Fibroblast of skin of abdomen (primary cell): ENCODE measurements around the gene RGL2. TPM values are rescaled to one million over a fixed set of nuclear protein-coding genes. Genes with fewer than 3 reads are reported as not detected.
"Not testable (repeated sequence)": the region's sequence is repeated elsewhere in the genome, so short reads cannot be mapped to it uniquely, and the experiment has no call there.

Experiments used
- DNase-seq: peaks from one replicate; pipeline ENCODE4 v3.0.0-alpha.2; 2013
- polyA plus RNA-seq, 2 experiments: library from polyadenylated mRNA; unstranded; fragments of 120-200 nt; gene quantifications; one replicate each; pipeline ENCODE4 v1.2.1, GENCODE V29; 2013; ENCODE audit not compliant: insufficient read length in 2 of 2

Gene RGL2
- polyA plus RNA-seq (2013, experiment 1 of 2; ENCODE audit: insufficient read length) = 37.9 TPM
- 37.4 TPM for polyA plus RNA-seq (2013, experiment 2 of 2; ENCODE audit: insufficient read length)

- DNase-seq = peak; percentile 62
Observed at GRCh38 chr6:33298773-33299236, at the start of gene RGL2. RGL2 (minus strand) TSS chr6:33298942; CDS start chr6:33298610, 332 bp downstream.

GRCh38 chr6:33347816-33348215 is 49.1 kb upstream of the RGL2 start:
- no peak for DNase-seq

GRCh38 chr6:33346972-33347371 is 48.2 kb upstream of the RGL2 start:
- not testable (repeated sequence) for DNase-seq

- DNase-seq = peak; percentile 82
Observed at GRCh38 chr6:33344701-33345697, 46.3 kb upstream of the RGL2 start.

- DNase-seq = no peak
Observed at GRCh38 chr6:33343953-33344611, 45.3 kb upstream of the RGL2 start.

GRCh38 chr6:33343606-33343952 is 44.8 kb upstream of the RGL2 start:
- not testable (repeated sequence) for DNase-seq

GRCh38 chr6:33339193-33339592 is 40.5 kb upstream of the RGL2 start:
- DNase-seq = no peak

GRCh38 chr6:33336495-33336894 is 37.8 kb upstream of the RGL2 start:
- no peak for DNase-seq

- no peak for DNase-seq
Observed at GRCh38 chr6:33335916-33336315, 37.2 kb upstream of the RGL2 start.

- DNase-seq = no peak
Observed at GRCh38 chr6:33333666-33334065, 34.9 kb upstream of the RGL2 start.

- no peak for DNase-seq
Observed at GRCh38 chr6:33330736-33331135, 32.0 kb upstream of the RGL2 start.

- no peak for DNase-seq
Observed at GRCh38 chr6:33329058-33329457, 30.3 kb upstream of the RGL2 start.

- DNase-seq = no peak
Observed at GRCh38 chr6:33324125-33324524, 25.4 kb upstream of the RGL2 start.

- DNase-seq = no peak
Observed at GRCh38 chr6:33323623-33323948, 24.8 kb upstream of the RGL2 start.

- DNase-seq = no peak
Observed at GRCh38 chr6:33321227-33321626, 22.5 kb upstream of the RGL2 start.

GRCh38 chr6:33320315-33321181 is 21.8 kb upstream of the RGL2 start:
- peak; percentile 78 for DNase-seq

- no peak for DNase-seq
Observed at GRCh38 chr6:33319939-33320314, 21.2 kb upstream of the RGL2 start.

- DNase-seq = no peak
Observed at GRCh38 chr6:33318426-33319073, 19.8 kb upstream of the RGL2 start.

- DNase-seq = peak; percentile 99
Observed at GRCh38 chr6:33317669-33318425, 19.1 kb upstream of the RGL2 start, which contains the start of gene ZBTB22. ZBTB22 (minus strand) TSS chr6:33317744; CDS start chr6:33316916, 828 bp downstream.

- no peak for DNase-seq
Observed at GRCh38 chr6:33317419-33317668, 18.6 kb upstream of the RGL2 start.

- DNase-seq = no peak
Observed at GRCh38 chr6:33316603-33317418, 18.1 kb upstream of the RGL2 start.
